Gastrocnemius medialis (tissue), 4 donors: ENCODE measurements around the gene DSCAML1.

Experiments used
- POLR2A ChIP-seq, 2 donors: fragments of 450-650 bp; IDR thresholded peaks; one replicate each; pipeline ENCODE4 v1.6.1; 2017; ENCODE audit warnings: antibody characterized with exemption in 2 of 2, mild to moderate bottlenecking in 2 of 2, moderate library complexity in 2 of 2
- TF ChIP-seq, protein P1 (sequence below), 5 experiments: fragments of 450-650 bp in 3 of 5; fragments of 200-600 bp in 2 of 5; sonication (generic) in 2 of 5; IDR thresholded peaks in 4 of 5; conservative IDR thresholded peaks in 1 of 5; 1 replicate in 4 of 5; 2 replicates in 1 of 5; pipeline ENCODE4 v1.5.1; 2016 to 2019; ENCODE audit warnings: antibody characterized with exemption in 5 of 5, mild to moderate bottlenecking in 3 of 5, moderate library complexity in 3 of 5

DNA sequence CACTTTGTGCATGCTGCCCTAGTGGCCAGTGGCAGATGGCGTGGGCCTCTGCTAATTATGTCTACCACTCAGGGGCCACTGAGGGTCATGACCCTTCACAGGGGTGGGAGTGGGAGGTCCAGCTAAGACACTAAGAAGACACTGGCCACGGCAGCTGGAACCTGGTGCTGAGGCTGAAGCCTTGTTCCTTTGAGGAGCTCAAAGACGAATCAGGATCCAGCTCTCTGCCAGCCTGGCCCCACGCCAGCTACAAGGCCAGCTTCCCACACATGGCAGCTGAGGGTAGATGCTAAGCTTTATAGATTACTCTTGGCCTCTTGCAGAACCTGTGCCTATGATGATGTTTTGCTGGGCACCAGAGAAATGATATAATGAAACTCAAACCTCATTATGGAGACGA is 226.3 kb downstream of the DSCAML1 start:
- no peak for TF ChIP-seq POLR2A (IDR thresholded peaks at IDR 0.05)
- TF ChIP-seq, protein P1, sequence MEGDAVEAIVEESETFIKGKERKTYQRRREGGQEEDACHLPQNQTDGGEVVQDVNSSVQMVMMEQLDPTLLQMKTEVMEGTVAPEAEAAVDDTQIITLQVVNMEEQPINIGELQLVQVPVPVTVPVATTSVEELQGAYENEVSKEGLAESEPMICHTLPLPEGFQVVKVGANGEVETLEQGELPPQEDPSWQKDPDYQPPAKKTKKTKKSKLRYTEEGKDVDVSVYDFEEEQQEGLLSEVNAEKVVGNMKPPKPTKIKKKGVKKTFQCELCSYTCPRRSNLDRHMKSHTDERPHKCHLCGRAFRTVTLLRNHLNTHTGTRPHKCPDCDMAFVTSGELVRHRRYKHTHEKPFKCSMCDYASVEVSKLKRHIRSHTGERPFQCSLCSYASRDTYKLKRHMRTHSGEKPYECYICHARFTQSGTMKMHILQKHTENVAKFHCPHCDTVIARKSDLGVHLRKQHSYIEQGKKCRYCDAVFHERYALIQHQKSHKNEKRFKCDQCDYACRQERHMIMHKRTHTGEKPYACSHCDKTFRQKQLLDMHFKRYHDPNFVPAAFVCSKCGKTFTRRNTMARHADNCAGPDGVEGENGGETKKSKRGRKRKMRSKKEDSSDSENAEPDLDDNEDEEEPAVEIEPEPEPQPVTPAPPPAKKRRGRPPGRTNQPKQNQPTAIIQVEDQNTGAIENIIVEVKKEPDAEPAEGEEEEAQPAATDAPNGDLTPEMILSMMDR (IDR thresholded peaks at IDR 0.05 in 4 of 5, conservative IDR thresholded peaks at IDR 0.05 in 1 of 5): no peak
